HG02798 (cell line): ENCODE results near the gene NIT1.
"Not testable (repeated sequence)": the region's sequence is repeated elsewhere in the genome, so short reads cannot be mapped to it uniquely, and the experiment has no call there.

Experiments
- ATAC-seq: cut with Tn5 transposase; IDR thresholded peaks from one replicate; pipeline ENCODE4 v1.9.1; 2021; ENCODE audit warnings: mild to moderate bottlenecking; ENCODE audit not compliant: unreplicated experiment, poor library complexity

NIT1 gene

DNA sequence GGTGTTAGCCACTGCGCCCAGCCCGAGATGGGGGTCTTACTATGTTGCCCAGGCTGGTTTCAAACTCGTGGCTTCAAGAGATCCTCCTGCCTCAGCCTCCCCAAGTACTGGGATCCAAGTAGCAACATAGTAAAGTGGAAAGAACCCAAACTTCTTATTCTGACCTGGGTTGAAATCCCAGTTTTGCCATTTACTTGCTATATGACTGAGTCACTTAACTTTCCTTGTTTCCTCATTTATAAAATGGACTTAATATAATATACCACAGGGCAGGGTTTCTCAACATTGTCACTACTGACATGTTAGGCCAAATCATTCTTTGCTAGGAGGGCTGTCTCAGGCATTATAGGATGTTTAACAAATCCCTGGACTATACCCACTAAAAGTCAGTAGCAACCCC is 6.8 kb upstream of the NIT1 start:
- ATAC-seq: no peak

DNA sequence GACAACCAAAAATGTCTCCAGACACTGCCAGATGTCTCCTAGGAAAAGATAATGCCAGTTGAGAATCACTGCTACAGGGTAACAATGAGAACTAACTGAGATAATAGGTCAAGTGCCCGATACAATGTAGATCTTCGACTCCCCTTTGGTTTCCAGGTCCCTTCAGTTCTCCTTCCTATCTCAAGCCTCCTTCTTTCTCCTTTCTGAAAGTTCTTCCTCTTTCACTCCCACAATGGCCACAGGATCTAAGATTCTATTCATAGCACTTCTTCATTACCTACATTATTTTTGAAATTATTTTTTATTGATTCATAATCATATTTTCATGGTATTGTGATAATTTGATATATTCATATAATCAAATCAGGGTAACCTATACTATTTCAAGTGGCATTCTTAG is 6.4 kb upstream of the NIT1 start:
- ATAC-seq: no peak

DNA sequence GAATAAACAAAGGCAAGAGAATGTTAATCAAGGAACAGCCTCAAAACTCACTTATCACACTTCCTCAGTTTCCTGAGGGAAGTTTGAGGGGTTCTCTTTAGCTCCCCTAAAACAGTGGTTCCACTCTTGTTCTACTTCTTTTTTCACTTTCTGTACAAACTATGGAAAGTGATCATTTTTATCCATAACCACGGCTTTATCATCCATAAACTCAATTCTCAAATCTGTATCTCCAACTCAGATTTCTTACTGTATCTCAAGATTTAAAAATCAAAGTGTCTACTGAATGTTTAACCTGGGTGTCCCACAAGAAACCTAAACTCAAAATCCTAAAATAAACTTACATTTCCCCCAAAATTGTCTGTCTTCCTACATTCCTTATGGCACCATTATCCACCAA is 4.0 kb upstream of the NIT1 start:
- no peak for ATAC-seq

DNA sequence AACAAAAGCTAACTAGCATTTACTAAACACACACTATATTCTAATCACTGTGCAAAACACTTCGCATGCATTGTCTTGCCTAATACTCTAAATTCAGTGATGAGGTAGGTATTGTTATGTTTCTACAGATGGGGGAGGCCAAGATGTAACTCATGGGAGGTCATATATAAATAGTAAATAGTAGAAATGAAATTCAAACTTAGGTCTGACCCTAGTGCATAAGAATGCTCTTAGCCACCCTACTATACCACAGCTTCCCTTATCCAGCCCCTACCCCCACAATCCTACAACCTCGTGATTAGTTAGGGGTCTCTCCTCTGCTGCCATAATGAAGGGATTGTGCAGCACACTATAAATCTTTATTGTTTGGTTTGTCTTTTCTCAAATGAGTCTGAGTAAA is 3.3 kb upstream of the NIT1 start:
- ATAC-seq: no peak

DNA sequence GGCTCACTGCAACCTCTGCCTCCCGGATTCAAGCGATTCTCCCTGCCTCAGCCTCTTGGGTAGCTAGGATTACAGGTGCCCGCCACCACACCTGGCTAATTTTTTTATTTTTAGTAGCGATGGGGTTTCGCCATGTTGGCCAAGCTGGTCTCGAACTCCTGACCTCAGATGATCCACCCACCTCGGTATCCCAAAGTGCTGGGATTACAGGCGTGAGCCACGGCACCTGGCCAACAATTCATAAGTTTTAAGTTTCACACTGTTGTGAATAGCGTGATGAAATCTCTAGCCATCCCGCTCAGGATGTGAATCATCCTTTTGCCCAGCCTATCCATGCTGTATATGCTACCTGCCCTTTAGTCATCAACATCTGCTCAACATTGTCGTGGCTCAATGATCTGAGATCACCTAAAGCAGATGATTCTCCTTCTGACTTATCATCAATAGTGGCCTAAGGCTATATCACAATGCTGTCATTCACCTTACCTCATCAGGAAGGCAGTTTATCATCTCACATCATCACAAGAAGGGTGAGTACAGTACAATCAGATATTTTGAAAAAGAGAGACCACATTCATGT is 2.7 kb upstream of the NIT1 start:
- no peak for ATAC-seq

DNA sequence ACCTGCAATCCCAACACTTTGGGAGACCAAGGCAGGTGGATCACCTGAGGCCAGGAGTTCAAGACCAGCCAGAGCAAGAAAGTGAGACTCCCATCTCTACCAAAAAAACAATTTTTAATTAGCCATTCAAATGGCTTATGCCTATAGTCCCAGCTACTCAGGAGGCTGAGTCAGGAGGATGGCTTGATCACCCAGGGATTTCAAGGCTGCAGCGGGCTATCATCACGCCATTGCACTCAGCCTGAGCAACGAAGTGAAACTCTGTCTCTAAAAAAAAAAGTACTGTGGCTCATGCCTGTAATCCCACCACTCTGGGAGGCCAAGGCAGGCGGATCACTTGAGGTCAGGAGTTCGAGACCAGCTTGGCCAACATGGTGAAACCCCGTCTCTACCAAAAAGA is 1.9 kb upstream of the NIT1 start:
- ATAC-seq: not testable (repeated sequence)

DNA sequence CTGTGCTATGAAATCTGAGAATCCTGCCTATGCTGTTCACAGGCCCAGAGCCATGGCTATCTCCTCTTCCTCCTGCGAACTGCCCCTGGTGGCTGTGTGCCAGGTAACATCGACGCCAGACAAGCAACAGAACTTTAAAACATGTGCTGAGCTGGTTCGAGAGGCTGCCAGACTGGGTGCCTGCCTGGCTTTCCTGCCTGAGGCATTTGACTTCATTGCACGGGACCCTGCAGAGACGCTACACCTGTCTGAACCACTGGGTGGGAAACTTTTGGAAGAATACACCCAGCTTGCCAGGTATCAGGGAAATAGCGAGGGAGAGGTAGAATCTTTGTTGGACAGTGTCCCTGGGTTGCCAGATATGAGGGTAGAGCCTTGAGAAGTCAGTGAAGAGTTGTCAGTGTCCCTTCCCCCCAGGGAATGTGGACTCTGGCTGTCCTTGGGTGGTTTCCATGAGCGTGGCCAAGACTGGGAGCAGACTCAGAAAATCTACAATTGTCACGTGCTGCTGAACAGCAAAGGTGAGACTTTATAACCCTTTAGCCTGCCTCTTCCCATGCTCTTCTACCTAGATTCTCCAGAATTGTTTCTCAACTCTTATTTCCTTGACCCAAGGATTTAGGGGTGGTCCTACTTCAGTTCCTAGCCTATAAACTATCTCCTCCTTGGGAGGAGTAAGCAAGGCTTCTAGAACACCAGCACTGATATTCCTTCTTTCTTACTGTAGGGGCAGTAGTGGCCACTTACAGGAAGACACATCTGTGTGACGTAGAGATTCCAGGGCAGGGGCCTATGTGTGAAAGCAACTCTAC is 1.4 kb downstream of the NIT1 start:
- peak; percentile 52 for ATAC-seq

DNA sequence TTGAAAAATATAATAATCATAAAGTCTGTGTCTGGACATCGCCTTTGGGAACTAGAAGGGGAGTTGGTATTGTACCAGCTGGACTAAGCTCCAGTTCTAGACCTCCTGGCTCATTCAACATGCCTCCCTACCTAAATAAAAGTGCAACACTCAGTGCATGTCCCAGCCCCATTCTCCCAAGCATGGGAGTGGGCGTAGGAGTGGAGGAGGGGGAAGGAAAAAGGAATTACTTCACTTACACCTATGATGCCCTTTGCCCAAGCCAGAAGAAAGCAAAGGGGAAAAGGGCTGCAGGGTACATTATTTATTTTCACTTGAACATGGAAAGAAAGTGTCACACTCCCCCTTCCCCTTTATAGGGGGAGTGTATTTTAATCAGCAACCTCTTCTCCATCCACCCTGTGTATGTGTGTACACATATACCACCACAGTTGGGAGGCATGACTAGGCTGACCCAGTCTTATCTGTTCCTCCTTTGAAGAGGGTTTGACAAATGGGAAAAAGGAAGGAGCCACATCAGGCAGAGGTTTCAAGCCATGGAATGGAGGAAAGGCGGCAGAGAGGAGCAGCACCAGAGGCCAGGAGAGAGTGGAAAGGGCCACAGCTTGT is 3.2 kb downstream of the NIT1 start:
- no peak for ATAC-seq

DNA sequence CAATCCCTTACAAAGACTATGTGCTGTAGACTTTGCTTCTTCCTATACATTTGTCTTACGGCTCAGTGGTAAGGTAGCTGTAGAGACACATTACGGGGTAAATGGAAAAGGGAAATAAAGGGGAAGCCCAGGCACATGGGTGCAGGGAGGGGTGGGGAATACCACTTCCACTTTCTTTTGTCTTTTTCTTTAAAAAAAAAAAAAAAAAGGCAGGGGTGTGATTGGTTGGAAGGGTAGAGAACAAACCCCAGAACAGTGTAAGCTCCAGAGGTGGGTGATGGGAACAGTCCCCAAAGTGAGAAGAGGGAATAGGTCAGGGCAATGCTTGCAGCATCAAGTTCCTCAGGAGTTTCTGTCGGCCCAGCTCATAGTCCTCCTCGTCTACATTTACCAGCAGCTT is 3.9 kb downstream of the NIT1 start:
- ATAC-seq: no peak

DNA sequence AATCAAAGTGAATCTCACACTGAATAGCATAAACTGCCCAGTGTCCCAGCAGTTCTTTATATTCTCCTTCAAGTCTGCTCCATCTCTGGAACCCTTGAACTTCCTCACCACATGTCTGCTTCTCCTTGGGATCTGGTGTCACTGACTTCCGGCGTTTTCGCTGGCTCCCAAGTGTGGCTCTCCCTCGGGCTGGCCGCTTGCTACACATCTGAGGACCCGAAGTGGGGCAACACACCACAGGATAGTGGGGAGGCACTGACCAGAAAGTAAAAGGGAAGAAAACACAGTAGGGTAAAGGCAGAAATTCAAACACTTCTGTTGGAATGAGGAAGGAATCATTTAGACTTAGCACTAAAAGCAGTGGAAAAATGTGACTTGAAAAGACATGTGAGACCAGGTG is 5.1 kb downstream of the NIT1 start:
- ATAC-seq: no peak

DNA sequence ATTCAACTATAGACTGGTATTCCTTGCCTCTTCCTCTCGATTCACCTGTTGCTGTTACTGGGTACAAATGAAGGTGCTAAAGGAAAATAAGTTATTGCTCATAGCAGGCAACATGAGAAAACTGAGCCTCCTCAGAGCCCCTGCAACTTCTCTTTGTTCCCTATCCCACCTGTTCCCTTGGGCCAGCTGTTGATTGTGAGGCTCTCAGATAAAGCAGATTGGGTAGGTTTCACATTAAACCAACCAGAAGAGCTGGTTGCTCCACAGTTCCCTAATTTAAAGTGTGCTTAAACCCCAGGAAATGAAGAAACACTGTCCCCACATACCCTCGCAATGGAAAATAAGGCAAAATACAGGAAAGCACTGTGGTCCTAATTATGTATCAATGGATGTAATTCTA is 9.7 kb downstream of the NIT1 start:
- ATAC-seq: no peak

DNA sequence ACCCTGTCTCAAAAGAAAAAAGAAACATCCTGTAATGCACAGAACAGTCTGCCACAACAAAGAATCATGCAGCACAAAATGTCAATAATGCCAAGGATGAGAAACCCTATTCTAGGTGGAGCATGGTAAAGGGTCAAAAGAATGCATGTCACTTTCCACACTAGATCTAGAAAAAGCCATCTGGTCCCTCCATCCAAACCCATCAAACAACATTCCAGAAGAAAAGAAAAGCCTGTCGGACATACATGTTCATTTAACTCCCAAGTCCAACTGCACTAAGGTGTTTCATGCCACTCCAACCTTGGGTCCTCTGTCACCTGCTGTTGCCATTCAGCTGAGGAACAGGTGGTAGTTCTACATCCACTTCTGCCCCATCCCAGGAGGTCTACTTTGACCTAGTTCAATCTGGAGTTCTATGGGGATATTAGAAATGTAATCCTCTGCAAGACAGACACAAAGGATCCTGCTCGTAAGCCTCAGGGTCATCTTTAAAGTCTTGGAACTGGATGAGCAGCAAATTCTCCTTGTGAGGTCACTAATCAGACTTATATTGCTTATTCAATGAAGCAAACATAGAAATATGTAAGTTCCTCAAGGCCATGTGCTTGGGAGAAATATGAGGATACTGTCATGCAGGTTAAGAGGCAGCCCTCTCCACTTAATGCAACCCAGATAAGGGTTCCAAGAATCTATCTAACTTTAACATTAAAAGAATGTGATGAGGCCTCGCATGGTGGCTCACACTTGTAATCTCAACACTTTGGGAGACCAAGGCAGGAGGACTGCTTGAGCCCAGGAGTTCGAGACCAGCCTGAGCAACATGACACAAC is 10.9 kb downstream of the NIT1 start:
- ATAC-seq: no peak

DNA sequence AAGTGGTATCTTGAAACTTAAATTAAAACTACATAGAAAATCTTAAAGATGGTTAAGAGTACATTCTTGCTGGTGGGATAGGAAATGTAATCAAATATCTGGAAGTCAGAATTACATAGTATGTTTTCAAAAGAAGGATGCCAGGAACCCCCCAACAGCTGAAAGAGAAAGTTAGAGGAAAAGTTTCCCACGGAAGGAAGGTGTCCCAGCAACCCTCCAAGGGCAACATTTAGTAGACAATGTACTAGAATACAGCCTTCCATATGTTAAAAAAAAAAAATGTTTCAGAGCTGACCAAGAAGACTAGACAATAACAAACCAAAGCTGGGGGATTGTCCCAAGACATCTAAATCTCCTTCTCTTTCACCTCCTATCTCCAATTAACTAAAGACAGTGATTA is 12.4 kb downstream of the NIT1 start:
- no peak for ATAC-seq

DNA sequence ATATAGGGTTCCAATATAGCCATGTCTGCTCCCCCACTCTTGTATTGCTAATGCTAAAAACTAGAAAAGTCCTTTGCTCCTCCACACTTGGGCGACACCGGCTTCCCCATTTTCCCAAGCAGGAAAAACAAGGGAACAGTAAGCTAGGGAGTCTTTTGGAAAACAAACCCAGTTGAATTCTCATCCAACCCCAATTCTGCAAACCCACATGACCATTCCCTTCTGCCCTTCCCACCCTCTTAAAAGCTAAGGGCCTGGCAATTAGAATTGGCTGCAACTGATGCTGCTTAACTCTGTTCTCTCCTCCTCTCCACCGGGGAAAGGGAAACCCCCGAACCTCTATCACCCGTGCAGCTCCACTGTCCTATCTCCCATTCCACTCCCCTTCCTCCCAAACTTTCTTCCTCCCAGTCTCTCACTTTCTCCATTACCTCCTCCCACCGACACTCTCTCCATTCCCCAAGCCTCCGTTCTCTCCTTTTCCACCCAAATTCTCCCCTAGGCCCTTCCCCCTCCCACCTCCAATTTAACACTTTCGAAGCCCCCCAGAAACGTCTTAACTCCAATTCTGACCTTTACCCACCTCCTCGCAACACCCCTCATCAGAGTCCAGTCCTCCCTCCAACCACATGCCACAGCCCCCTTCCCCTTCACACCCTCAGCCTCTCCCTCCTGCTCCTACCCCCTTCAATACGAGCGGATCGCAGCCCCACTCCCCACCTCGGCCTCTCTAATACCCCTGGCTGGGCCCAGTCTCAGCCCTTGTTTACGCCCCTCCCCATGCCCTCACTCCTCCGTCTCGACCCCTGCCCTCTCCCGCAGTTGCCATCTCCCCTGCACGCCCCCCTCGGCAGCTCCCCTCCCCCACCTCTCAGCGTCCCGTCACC is 13.9 kb downstream of the NIT1 start:
- no peak for ATAC-seq

DNA sequence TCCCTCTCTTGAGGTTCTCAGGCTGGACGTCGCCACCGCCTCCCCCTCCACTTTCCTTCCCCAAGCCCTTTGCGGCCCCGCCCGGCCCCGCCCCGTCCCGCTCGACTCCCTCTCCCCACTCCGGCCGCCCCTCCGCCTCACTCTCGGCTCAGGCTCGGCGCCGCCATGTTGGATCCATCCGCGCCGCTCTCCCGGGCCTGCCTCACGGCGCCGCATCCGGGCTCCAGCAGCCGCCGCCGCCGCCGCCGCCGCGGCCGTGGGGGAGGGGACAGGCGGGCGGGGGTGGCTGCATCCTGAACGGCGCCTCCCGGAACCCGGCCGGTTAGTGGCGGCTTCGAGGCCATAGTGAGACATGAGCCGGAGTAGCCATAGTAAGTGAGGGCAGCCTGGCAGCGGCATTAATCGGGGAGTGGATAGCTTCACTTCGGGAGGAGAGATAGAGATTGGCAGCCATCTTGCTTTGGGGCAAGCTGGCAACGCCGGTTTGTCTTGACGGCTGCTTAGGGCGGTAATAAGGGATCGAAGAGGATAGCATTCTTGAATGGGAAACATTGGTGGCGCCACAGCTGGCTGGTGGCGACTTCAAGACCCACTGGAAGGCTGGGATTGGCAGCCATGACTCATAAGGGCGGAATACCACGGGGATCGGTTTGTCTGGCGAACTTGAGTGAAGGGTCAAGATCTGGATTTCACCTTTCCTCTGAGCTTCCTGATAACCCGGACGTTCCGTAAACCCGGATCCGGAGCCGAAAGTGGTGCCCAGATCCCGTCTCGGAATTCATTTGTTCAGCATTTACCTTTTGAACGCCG is 14.7 kb downstream of the NIT1 start, which contains the start of gene DEDD:
DEDD (minus strand) TSS at position 258 of the 810 bp plus-strand sequence. CDS start 8,205 bp downstream, outside the sequence.
- ATAC-seq: peak; percentile 95

DNA sequence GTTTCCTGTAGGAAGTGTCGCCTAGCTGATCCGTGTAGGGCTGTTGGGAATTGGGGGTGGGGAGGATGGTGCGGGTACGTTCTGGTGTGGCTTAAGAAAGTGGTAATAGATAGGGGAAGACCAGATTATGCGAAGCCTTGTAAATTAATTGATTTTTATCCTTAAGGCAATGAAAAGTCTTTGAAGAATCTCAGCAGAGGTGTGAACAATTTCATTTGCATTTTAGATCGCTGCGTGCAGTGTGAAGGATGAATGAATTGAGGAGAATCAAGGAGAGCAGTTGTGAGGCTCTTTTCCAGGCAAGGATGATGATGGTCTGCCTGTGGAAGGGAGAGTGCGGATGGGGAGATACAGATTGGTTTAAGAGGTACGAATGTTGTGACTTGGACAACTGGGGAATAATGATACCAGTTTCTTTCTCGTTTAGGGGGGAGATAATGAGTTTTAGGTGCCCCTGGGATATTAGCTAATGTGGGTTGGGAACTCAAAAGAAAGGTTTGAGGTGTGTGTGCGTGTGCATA is 15.4 kb downstream of the NIT1 start:
- peak; percentile 4 for ATAC-seq

DNA sequence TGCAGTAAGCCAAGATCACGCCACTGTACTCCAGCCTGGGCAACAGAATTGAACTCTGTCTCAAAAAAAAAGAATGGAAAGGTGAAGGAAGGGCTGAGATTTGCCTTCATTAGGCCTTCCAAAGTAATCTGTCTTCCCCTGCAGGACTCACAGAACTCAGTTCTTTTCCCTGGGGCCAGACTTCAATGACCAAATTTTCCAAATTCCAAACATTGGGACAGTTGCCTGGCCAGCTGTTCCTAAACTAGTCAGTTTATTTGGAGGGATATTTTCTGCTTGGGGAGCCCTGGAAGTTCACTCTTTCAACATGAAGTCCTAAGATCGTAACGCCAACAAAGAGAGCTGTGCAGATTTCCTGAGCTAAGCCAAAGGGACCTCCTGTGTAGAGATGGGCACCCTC is 20.0 kb downstream of the NIT1 start:
- ATAC-seq: no peak

DNA sequence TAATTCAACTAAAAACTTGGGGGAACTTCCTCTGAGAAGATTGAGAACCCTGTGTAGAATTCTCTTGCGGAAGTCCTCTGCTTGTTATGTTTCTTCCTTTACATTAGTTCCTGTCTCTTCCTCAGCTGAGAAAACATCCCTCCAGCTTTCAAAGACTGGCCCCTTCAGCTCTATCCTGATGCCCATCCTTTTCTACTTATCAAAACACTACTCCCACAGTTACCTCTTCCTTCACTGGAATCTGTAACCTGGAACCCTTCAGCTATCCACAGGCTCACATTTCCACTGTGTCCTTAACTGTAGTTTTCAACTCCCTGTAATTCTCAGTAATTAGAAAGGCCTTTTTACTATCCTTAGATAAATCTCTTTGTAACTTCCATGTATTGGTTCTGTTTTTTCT is 20.5 kb downstream of the NIT1 start:
- ATAC-seq: no peak

DNA sequence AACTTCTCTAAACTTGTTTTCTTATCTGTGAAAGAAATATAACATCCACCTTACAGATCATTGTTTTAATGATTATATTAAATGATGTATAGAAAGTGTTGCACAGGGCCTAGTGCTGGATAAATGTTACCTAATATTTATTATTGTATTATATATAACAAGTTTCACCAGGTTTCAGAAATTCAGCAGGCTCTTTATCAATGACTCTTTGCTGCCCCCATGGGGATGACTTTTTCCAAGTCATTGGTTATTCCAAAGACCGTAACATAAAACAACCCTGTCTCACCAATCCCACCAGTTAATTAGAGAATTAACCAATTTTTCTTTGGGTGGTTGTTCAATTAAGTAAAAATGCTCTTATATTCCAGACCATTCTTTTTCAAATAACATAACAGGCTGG is 21.9 kb downstream of the NIT1 start:
- ATAC-seq: no peak
